HFFc6 (cell line): ENCODE data around the gene WDR13. TPM values are rescaled to one million over a fixed set of nuclear protein-coding genes. Genes with fewer than 3 reads are reported as not detected.

Experiments used
- DNase-seq: peaks from one replicate; pipeline ENCODE4 v3.0.0-alpha.2; 2018
- H3K27ac Mint-ChIP-seq: 2 replicates; pipeline ENCODE4 v1.8.0; 2020; ENCODE audit warnings: mild to moderate bottlenecking, mixed read lengths
- H3K27me3 Mint-ChIP-seq: 2 replicates; pipeline ENCODE4 v1.8.0; 2021; ENCODE audit warnings: mild to moderate bottlenecking, moderate library complexity, mixed read lengths; ENCODE audit not compliant: insufficient read depth
- H3K36me3 Mint-ChIP-seq: 2 replicates; pipeline ENCODE4 v1.8.0; 2021; ENCODE audit warnings: low read depth, mixed read lengths
- H3K4me1 Mint-ChIP-seq: 2 replicates; pipeline ENCODE4 v1.8.0; 2020; ENCODE audit warnings: low read depth, mixed read lengths
- H3K4me3 Mint-ChIP-seq: 2 replicates; pipeline ENCODE4 v1.8.0; 2020; ENCODE audit warnings: mild to moderate bottlenecking, moderate library complexity, mixed read lengths
- H3K9me3 Mint-ChIP-seq: 2 replicates; pipeline ENCODE4 v1.8.0; 2020; ENCODE audit warnings: mild to moderate bottlenecking, mixed read lengths
- total RNA-seq, 6 experiments: library from RNA; stranded (reverse); fragmentation: NEBNext Ultra II Directional; extraction: Animal tissue kit (Norgen Biotek cat#: 25700); gene quantifications; 2 replicates in 1 of 6; 3 replicates in 5 of 6; pipeline ENCODE4 v1.2.3, GENCODE V29; 2021
- TF ChIP-seq, protein P1 (sequence below): fragments of 200-600 bp; sonication (generic); IDR thresholded peaks from 2 replicates; pipeline ENCODE4 v1.5.0; 2021; ENCODE audit warnings: antibody characterized with exemption, mild to moderate bottlenecking

The WDR13 gene
- total RNA-seq, 6 experiments from 2014 or later: 64.3 to 87.2 (median 71.8) TPM

DNA sequence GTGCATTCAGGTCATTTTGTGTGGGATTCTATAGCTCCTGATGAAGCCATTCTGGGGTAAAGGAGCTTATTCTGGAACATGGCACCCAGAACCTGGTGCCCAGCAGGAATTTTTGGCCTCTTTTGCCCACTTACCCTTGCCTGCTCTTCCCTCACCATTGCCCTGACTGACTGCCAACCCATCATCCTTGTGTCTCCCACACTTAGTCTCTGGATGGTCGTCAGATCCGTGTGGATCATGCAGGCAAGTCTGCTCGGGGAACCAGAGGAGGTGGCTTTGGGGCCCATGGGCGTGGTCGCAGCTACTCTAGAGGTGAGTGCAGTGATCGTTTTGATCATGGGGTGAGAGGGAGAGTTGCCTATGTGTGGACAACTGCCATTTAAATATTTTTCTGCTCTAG, 21.2 kb upstream of the WDR13 start:
- peak overlapping the region; percentile 100 for H3K27ac Mint-ChIP-seq
- DNase-seq: no peak
- H3K4me3 Mint-ChIP-seq: peak overlapping the region; percentile 94
- H3K4me1 Mint-ChIP-seq: peaks cover 30% of the 10 kb centered on the region
- peaks cover 5% of the 10 kb centered on the region for H3K27me3 Mint-ChIP-seq
- H3K36me3 Mint-ChIP-seq: peaks cover 41% of the 10 kb centered on the region
- H3K9me3 Mint-ChIP-seq: no peaks in the 10 kb centered on the region
- TF ChIP-seq, protein P1, sequence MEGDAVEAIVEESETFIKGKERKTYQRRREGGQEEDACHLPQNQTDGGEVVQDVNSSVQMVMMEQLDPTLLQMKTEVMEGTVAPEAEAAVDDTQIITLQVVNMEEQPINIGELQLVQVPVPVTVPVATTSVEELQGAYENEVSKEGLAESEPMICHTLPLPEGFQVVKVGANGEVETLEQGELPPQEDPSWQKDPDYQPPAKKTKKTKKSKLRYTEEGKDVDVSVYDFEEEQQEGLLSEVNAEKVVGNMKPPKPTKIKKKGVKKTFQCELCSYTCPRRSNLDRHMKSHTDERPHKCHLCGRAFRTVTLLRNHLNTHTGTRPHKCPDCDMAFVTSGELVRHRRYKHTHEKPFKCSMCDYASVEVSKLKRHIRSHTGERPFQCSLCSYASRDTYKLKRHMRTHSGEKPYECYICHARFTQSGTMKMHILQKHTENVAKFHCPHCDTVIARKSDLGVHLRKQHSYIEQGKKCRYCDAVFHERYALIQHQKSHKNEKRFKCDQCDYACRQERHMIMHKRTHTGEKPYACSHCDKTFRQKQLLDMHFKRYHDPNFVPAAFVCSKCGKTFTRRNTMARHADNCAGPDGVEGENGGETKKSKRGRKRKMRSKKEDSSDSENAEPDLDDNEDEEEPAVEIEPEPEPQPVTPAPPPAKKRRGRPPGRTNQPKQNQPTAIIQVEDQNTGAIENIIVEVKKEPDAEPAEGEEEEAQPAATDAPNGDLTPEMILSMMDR: no peak

DNA sequence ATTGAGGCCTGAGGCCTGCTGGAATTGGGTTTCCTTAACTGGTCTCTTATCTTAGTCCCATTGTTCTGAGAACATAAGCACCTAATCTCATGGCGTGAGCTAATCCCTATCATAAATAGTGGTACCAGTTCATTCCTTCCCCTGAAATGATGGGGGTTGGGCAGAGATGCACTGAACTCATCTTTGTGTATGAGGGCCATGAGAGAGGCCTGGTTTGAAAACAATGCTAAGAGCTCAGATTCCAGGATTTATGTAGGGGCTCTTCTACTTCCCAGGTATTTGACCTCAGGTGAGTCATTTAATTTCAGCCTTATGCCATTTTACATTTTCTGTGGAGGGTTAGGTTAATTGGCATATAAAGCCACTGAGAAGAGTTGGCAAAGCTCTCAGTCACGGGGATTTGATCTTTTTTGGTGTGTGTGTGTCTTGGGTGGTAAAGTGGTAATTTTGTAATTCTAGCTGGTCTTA, 18.6 kb upstream of the WDR13 start:
- Mint-ChIP-seq H3K9me3 (no peaks in the 10 kb centered on the region), H3K36me3 (peaks cover 41% of the 10 kb centered on the region), H3K4me3 (no peak overlapping the region; the same call in 1 of the 2 replicates), H3K4me1 (peaks cover 33% of the 10 kb centered on the region), H3K27me3 (peaks cover 5% of the 10 kb centered on the region), H3K27ac (peak overlapping the region; percentile 58)
- TF ChIP-seq, protein P1: no peak
- no peak for DNase-seq

DNA sequence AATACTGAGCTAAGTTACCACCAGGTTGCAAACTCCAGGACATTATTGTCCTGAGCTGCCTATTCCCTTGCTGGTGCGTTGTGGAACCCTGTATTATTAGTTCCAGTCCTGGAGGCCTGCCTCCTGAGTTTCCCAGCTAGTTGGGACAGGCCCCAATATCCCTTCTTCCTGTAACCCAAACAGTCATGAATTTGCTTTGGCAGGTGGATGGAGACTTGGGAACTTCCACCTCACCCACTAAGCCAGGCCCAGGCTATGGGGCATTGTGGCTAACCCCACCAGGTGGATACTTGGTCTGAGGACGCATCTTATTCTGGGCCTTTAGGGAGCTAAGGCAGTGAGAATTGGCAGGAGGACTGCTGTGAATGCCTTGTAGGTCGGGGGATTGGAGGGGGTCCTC, 18.0 kb upstream of the WDR13 start:
- H3K4me1 Mint-ChIP-seq: peaks cover 29% of the 10 kb centered on the region
- peaks cover 5% of the 10 kb centered on the region for H3K27me3 Mint-ChIP-seq
- TF ChIP-seq, protein P1: no peak
- peak overlapping the region; percentile 58 for H3K27ac Mint-ChIP-seq
- no peak overlapping the region; the same call in 1 of the 2 replicates for H3K4me3 Mint-ChIP-seq
- no peak for DNase-seq
- no peaks in the 10 kb centered on the region for H3K9me3 Mint-ChIP-seq
- H3K36me3 Mint-ChIP-seq: peaks cover 41% of the 10 kb centered on the region

DNA sequence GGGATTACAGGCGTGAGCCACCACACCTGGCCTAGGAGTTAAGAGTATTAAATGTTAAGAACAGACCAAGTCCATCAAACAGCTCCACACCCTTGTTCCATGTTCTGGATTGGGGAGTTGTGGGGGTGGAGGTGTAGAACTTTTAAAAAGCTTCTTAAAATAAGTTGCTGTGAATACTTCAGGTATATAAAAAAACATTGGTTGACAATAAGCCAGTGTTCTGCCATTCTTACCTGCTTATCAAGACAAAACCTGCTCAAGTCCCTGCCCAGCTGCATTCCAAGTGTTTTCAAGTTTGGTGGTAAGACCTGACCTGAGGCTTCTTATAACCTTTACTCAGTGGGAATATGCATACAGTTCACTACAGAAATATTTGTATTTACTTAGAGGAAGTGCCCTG, 16.6 kb upstream of the WDR13 start:
- Mint-ChIP-seq H3K27me3 (peaks cover 2% of the 10 kb centered on the region), H3K4me1 (peaks cover 25% of the 10 kb centered on the region), H3K4me3 (no peak overlapping the region), H3K9me3 (no peaks in the 10 kb centered on the region), H3K27ac (no peak overlapping the region), H3K36me3 (peaks cover 28% of the 10 kb centered on the region)
- TF ChIP-seq, protein P1: no peak
- no peak for DNase-seq

DNA sequence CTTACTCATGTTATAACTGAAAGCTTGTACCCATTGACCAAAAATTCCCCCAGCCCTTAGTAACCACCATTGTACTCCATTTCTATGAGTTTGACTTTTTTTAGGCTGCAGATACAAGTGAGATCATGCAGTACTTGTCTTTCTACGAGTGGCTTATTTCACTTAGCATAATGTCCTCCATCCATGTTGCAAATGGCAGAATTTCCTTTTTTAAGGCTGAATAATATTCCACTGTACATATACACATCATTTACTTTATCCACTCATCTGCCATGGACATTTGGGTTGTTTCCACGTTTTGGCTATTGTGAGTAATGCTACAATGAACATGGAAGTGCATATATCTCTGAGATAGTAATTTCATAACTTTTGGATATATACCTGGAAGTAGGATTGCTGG, 12.6 kb upstream of the WDR13 start:
- H3K27ac Mint-ChIP-seq: no peak overlapping the region
- H3K4me1 Mint-ChIP-seq: peaks cover 11% of the 10 kb centered on the region
- peaks cover 2% of the 10 kb centered on the region for H3K27me3 Mint-ChIP-seq
- DNase-seq: no peak
- H3K4me3 Mint-ChIP-seq: no peak overlapping the region
- peaks cover 4% of the 10 kb centered on the region for H3K36me3 Mint-ChIP-seq
- no peaks in the 10 kb centered on the region for H3K9me3 Mint-ChIP-seq
- TF ChIP-seq, protein P1: no peak
